SU-DHL-6 (cell line): ENCODE results near the gene PTP4A1.

Experiments
- H2AFZ ChIP-seq: fragments of 200-600 bp; sonication (generic); 2 replicates; pipeline ENCODE4 v1.6.1; 2014; ENCODE audit warnings: low read depth, mild to moderate bottlenecking, moderate library complexity, mixed read lengths, antibody characterized with exemption, low read length; ENCODE audit not compliant: severe bottlenecking
- H3F3A ChIP-seq: fragments of 200-600 bp; shearing (Covaris generic); 2 replicates; pipeline ENCODE4 v1.6.0; 2016; ENCODE audit warnings: antibody characterized with exemption, mild to moderate bottlenecking; ENCODE audit not compliant: insufficient read depth
- H3K27ac ChIP-seq: fragments of 200-600 bp; sonication (generic); 2 replicates; pipeline ENCODE4 v1.5.1; 2016; ENCODE audit warnings: low read depth, mild to moderate bottlenecking, low read length, moderate library complexity, mixed read lengths
- H3K27me3 ChIP-seq: fragments of 200-600 bp; sonication (generic), shearing (Covaris generic); 2 replicates; pipeline ENCODE4 v1.6.0; 2014; ENCODE audit warnings: mild to moderate bottlenecking, low read length
- H3K36me3 ChIP-seq: fragments of 200-600 bp; sonication (generic); 2 replicates; pipeline ENCODE4 v1.6.1; 2014; ENCODE audit warnings: mild to moderate bottlenecking, low read length, mixed read lengths
- H3K4me2 ChIP-seq: fragments of 300-600, 200-600 bp; shearing (Covaris generic), sonication (generic); 2 replicates; pipeline ENCODE4 v1.6.0; 2014; ENCODE audit warnings: low read length, low read depth, mild to moderate bottlenecking; ENCODE audit not compliant: poor library complexity, severe bottlenecking
- H3K4me3 ChIP-seq: fragments of 200-600 bp; sonication (generic); 2 replicates; pipeline ENCODE4 v1.5.1; 2014; ENCODE audit warnings: antibody characterized with exemption, low read length, mild to moderate bottlenecking, mixed read lengths; ENCODE audit not compliant: insufficient read depth, poor library complexity, severe bottlenecking
- H3K79me2 ChIP-seq: fragments of 200-600 bp; sonication (generic); 2 replicates; pipeline ENCODE4 v1.6.1; 2014; ENCODE audit warnings: mild to moderate bottlenecking, low read length, moderate library complexity; ENCODE audit not compliant: insufficient read depth
- H3K9ac ChIP-seq: fragments of 200-600 bp; sonication (generic); 2 replicates; pipeline ENCODE4 v1.7.0; 2014; ENCODE audit warnings: mild to moderate bottlenecking, low read length
- H3K9me2 ChIP-seq: fragments of 200-600 bp; sonication (generic); replicated peaks from 2 replicates; pipeline ENCODE4 v1.6.1; 2014; ENCODE audit warnings: low read length; ENCODE audit not compliant: insufficient read depth
- H3K9me3 ChIP-seq: fragments of 200-600 bp; sonication (generic); 2 replicates; pipeline ENCODE4 v1.6.1; 2014; ENCODE audit warnings: low read length, mixed read lengths; ENCODE audit not compliant: insufficient read depth
- H4K20me1 ChIP-seq: fragments of 200-600 bp; sonication (generic); 2 replicates; pipeline ENCODE4 v1.6.1; 2014; ENCODE audit warnings: low read depth, mild to moderate bottlenecking, antibody characterized with exemption, low read length, moderate library complexity, mixed read lengths
- EZH2phosphoT487 ChIP-seq: fragments of 200-600 bp; sonication (generic), shearing (Covaris generic); conservative IDR thresholded peaks from 2 replicates; pipeline ENCODE4 v1.6.1; 2018; ENCODE audit warnings: mild to moderate bottlenecking, antibody characterized with exemption, low read length, moderate library complexity, mixed read lengths
- TF ChIP-seq, protein P1 (sequence below): fragments of 200-600 bp; sonication (generic); IDR thresholded peaks from one replicate; pipeline ENCODE4 v1.5.1; 2017; ENCODE audit warnings: antibody characterized with exemption, mild to moderate bottlenecking, low read length, moderate library complexity; ENCODE audit not compliant: insufficient read depth, poor library complexity, severe bottlenecking

The PTP4A1 gene

DNA sequence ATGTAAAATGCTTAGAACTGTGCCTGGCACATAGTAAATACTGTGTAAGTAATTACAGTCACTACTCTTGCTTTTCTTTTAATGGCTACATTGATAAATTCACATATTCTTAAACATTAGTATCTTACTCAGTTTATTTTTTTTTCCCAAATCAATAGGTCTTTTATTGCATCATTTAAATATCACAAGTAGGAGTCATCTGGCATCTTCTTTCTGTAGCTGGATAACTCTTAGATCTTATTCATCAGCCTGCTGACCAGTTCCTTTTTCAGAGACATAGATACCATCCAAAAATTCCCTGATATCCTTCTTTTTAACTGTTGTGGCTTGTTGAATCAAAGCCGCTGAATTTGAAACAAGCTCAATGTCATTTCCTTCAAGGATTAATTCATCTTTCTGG is 43.3 kb downstream of the PTP4A1 start:
- Histone ChIP-seq H3K27ac (no peak overlapping the region), H3K4me3 (no peak overlapping the region), H3K79me2 (no peaks in the 10 kb centered on the region), H3K9me3 (no peaks in the 10 kb centered on the region), H3K36me3 (no peaks in the 10 kb centered on the region), H3K27me3 (no peaks in the 10 kb centered on the region), H4K20me1 (no peaks in the 10 kb centered on the region), H3K4me2 (no peak overlapping the region), H3K9ac (no peak overlapping the region), H3F3A (no peaks in the 10 kb centered on the region), H2AFZ (no peak overlapping the region), H3K9me2 (no peaks in the 10 kb centered on the region)
- TF ChIP-seq EZH2phosphoT487 = no peak
- TF ChIP-seq, protein P1, sequence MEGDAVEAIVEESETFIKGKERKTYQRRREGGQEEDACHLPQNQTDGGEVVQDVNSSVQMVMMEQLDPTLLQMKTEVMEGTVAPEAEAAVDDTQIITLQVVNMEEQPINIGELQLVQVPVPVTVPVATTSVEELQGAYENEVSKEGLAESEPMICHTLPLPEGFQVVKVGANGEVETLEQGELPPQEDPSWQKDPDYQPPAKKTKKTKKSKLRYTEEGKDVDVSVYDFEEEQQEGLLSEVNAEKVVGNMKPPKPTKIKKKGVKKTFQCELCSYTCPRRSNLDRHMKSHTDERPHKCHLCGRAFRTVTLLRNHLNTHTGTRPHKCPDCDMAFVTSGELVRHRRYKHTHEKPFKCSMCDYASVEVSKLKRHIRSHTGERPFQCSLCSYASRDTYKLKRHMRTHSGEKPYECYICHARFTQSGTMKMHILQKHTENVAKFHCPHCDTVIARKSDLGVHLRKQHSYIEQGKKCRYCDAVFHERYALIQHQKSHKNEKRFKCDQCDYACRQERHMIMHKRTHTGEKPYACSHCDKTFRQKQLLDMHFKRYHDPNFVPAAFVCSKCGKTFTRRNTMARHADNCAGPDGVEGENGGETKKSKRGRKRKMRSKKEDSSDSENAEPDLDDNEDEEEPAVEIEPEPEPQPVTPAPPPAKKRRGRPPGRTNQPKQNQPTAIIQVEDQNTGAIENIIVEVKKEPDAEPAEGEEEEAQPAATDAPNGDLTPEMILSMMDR = no peak
